IMR-90 (cell line): Measurements from ENCODE around the gene ASTN2. TPM values are rescaled to one million over a fixed set of nuclear protein-coding genes. Genes with fewer than 3 reads are reported as not detected.
A peak's percentile ranks its signal among the peaks of the same experiment; 100 is the strongest.

Experiments
- ATAC-seq: fragments of 200-7000 bp; cut with Tn5 transposase; 2 replicates; pipeline ENCODE4 v1.9.1; 2020; ENCODE audit warnings: low read depth, mild to moderate bottlenecking, moderate library complexity
- BruUV-seq: library from RNA; stranded (reverse); fragments of 400-500 nt; replicated peaks from 2 replicates; lab custom pipeline; 2021; lab: Mats Ljungman, UMichigan
- CTCF ChIA-PET: fragments of 300-600 bp; formaldehyde crosslinking; extraction: SDS; loops from one replicate; lab custom pipeline; 2021; ENCODE audit warnings: antibody characterized with exemption; lab: Yijun Ruan, JAX
- POLR2A ChIA-PET: fragments of 300-600 bp; sonication (Branson Sonifier 250); formaldehyde crosslinking; loops from one replicate; lab custom pipeline; 2022; ENCODE audit warnings: antibody characterized with exemption; ENCODE audit not compliant: unreplicated experiment; lab: Charles Lee
- DNase-seq: peaks from one replicate; pipeline ENCODE4 v3.0.0; 2013
- H2AFZ ChIP-seq: replicated peaks from 2 replicates; pipeline ENCODE3; 2013; ENCODE audit warnings: low read length, mild to moderate bottlenecking; ENCODE audit not compliant: poor library complexity
- H2AK5ac ChIP-seq: 2 replicates; pipeline ENCODE4 v1.6.1; 2013; ENCODE audit warnings: low read depth, low read length, inconsistent platforms
- H2AK9ac ChIP-seq: replicated peaks from 2 replicates; pipeline ENCODE3; 2013; ENCODE audit warnings: mild to moderate bottlenecking, low read depth, low read length, moderate library complexity; ENCODE audit not compliant: poor library complexity
- H2BK120ac ChIP-seq: 2 replicates; pipeline ENCODE4 v1.6.1; 2013; ENCODE audit warnings: low read depth, low read length, inconsistent platforms
- H2BK15ac ChIP-seq: 3 replicates; pipeline ENCODE4 v1.6.1; 2013; ENCODE audit warnings: low read depth, low read length, inconsistent platforms
- H2BK20ac ChIP-seq: 2 replicates; pipeline ENCODE4 v1.6.1; 2013; ENCODE audit warnings: low read depth, mild to moderate bottlenecking, inconsistent platforms, low read length, moderate library complexity
- H2BK5ac ChIP-seq: 2 replicates; pipeline ENCODE4 v1.6.1; 2013; ENCODE audit warnings: mild to moderate bottlenecking, low read depth, low read length, inconsistent platforms; ENCODE audit not compliant: poor library complexity, severe bottlenecking
- H3K14ac ChIP-seq: replicated peaks from 2 replicates; pipeline ENCODE4 v1.6.1; 2013; ENCODE audit warnings: low read depth, low read length, inconsistent platforms
- H3K18ac ChIP-seq: 2 replicates; pipeline ENCODE4 v1.6.1; 2013; ENCODE audit warnings: low read depth, low read length, control low read depth
- H3K23ac ChIP-seq: 2 replicates; pipeline ENCODE4 v1.6.1; 2013; ENCODE audit warnings: low read depth, low read length, inconsistent platforms
- H3K27ac ChIP-seq: 2 replicates; pipeline ENCODE4 v1.5.1; 2013; ENCODE audit warnings: mild to moderate bottlenecking, control low read depth, low read length; ENCODE audit not compliant: insufficient read depth
- H3K27me3 ChIP-seq: 2 replicates; pipeline ENCODE4 v1.6.1; 2013; ENCODE audit warnings: low read length; ENCODE audit not compliant: control insufficient read depth, insufficient read depth
- H3K36me3 ChIP-seq: 2 replicates; pipeline ENCODE4 v1.6.1; 2013; ENCODE audit warnings: low read length, mixed read lengths; ENCODE audit not compliant: control insufficient read depth, insufficient read depth
- H3K4ac ChIP-seq: 2 replicates; pipeline ENCODE4 v1.6.1; 2013; ENCODE audit warnings: low read depth, low read length, inconsistent platforms
- H3K4me1 ChIP-seq: 2 replicates; pipeline ENCODE4 v1.6.1; 2013; ENCODE audit warnings: low read length, mixed read lengths; ENCODE audit not compliant: control insufficient read depth, insufficient read depth
- H3K4me2 ChIP-seq: 2 replicates; pipeline ENCODE4 v1.6.1; 2013; ENCODE audit warnings: low read depth, mild to moderate bottlenecking, control low read depth, low read length, moderate library complexity
- H3K4me3 ChIP-seq: 2 replicates; pipeline ENCODE4 v1.5.1; 2013; ENCODE audit warnings: low read depth, mild to moderate bottlenecking, control low read depth, low read length, moderate library complexity; ENCODE audit not compliant: insufficient read depth
- H3K56ac ChIP-seq: 2 replicates; pipeline ENCODE4 v1.6.1; 2013; ENCODE audit warnings: low read length, inconsistent platforms; ENCODE audit not compliant: insufficient read depth; ENCODE audit errors: extremely low read depth
- H3K79me1 ChIP-seq, 2 experiments: 2 replicates each; pipeline ENCODE4 v1.6.1; 2013; ENCODE audit warnings: low read length in 2 of 2, inconsistent platforms in 1 of 2, low read depth in 1 of 2
- H3K9ac ChIP-seq: 2 replicates; pipeline ENCODE4 v1.6.1; 2013; ENCODE audit warnings: low read depth, low read length, control low read depth
- H3K9me1 ChIP-seq: 2 replicates; pipeline ENCODE4 v1.6.1; 2013; ENCODE audit warnings: low read length, inconsistent platforms; ENCODE audit not compliant: insufficient read depth
- H3K9me3 ChIP-seq: 2 replicates; pipeline ENCODE4 v1.6.1; 2013; ENCODE audit warnings: low read length; ENCODE audit not compliant: control insufficient read depth, insufficient read depth
- H4K20me1 ChIP-seq: 2 replicates; pipeline ENCODE4 v1.6.1; 2013; ENCODE audit warnings: low read length, inconsistent platforms; ENCODE audit not compliant: insufficient read depth
- H4K5ac ChIP-seq: 2 replicates; pipeline ENCODE4 v1.6.1; 2013; ENCODE audit warnings: mild to moderate bottlenecking, low read depth, low read length, control low read depth
- H4K8ac ChIP-seq, 2 experiments: 2 replicates each; pipeline ENCODE4 v1.6.1; 2013; ENCODE audit warnings: low read depth in 2 of 2, low read length in 2 of 2, control low read depth in 1 of 2, inconsistent platforms in 1 of 2
- H4K91ac ChIP-seq: 2 replicates; pipeline ENCODE4 v1.6.1; 2013; ENCODE audit warnings: low read depth, low read length, inconsistent platforms; ENCODE audit not compliant: insufficient read depth
- whole genome bisulfite sequencing, 2 experiments: methylation state at CpG; one replicate each; pipeline versions ENCODE4 v1.1.5 to v1.1.7; 2013; ENCODE audit warnings: missing lambda C conversion rate in 2 of 2; ENCODE audit not compliant: insufficient read length in 1 of 2; ENCODE audit errors: extremely low coverage in 2 of 2; 5-methylcytosine and 5-hydroxymethylcytosine counted together
- dilution Hi-C: fragments of 300-500 bp; cut with HindIII; formaldehyde crosslinking; loops from one replicate; pipeline ENCODE4 v1.14.3; 2018; ENCODE audit warnings: low sequenced_read_pairs; ENCODE audit not compliant: unreplicated experiment
- in situ Hi-C: fragments of 300-500 bp; cut with MboI; formaldehyde crosslinking; loops from 3 replicates; pipeline ENCODE4 v1.14.3; 2019; ENCODE audit warnings: low sequenced_read_pairs, inconsistent platforms, mixed read lengths
- intact Hi-C: fragments of 100-400 bp; cut with micrococcal nuclease; formaldehyde crosslinking; loops from 2 replicates; pipeline ENCODE4 v1.10.0; 2022
- polyA plus RNA-seq, 3 experiments: library from polyadenylated mRNA; depleted of rRNA; stranded (reverse); fragments of >200 nt; gene quantifications; 2 replicates each; pipeline ENCODE4 v1.2.3, GENCODE V29; 2012; ENCODE audit warnings: low replicate concordance in 1 of 3
- total RNA-seq: library from RNA; depleted of rRNA; stranded (reverse); fragments of >200 nt; gene quantifications from 2 replicates; pipeline ENCODE4 v1.2.3, GENCODE V29; 2012
- TF ChIP-seq, protein P1 (sequence below): conservative IDR thresholded peaks from 2 replicates; pipeline ENCODE4 v1.5.1; 2012; ENCODE audit warnings: mild to moderate bottlenecking, low read depth, low read length, improper control_type of control experiment
- TF ChIP-seq, protein P2 (sequence below): fragments of 150-350 bp; IDR thresholded peaks from 2 replicates; pipeline ENCODE4 v1.6.1; 2017; ENCODE audit warnings: mild to moderate bottlenecking, antibody characterized with exemption, low read length, low read depth

Gene ASTN2
- total and polyA plus RNA-seq, 2 of the 4 experiments (the other 2 are of a cell fraction): 3.8 to 6.8 TPM

DNA sequence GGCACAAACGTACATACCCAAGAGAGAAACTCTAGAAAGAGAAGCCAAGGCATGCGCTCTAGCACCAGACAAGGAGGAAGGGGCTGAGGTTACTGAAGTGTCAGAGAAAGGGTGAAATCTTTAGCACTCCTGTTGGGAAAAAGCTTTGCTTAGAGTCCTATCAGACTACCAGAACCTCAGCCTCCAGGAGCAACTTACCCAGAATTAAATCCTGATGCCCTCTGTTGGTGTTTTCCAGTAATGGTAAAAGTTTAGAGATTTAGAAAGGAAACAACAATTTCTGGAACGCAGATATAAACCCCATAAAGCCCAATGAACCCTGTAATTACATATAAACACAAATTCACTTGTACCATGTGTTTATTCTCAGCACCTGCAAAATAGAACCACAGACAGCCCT is 33.2 kb upstream of the ASTN2 start:
- H4K20me1 ChIP-seq: no peaks in the 10 kb centered on the region
- H3K4me2 ChIP-seq: no peak overlapping the region
- no peak overlapping the region for H3K23ac ChIP-seq
- no peak overlapping the region for H4K91ac ChIP-seq
- H3K9ac ChIP-seq: no peak overlapping the region
- no TSS peak for BruUV-seq
- intact Hi-C loops: no loop called here
- no peak overlapping the region for H3K4ac ChIP-seq
- H3K9me3 ChIP-seq: peaks cover 2% of the 10 kb centered on the region; the same call in 1 of the 2 replicates
- H3K4me3 ChIP-seq: no peak overlapping the region
- no peak overlapping the region for H3K27ac ChIP-seq
- no peaks in the 10 kb centered on the region for H3K36me3 ChIP-seq
- WGBS, 2 experiments: no CpG with 5 or more reads among the region's 3 CpGs
- no peak for DNase-seq
- H2AK5ac ChIP-seq: no peak overlapping the region
- no peak overlapping the region for H2AFZ ChIP-seq
- H3K9me1 ChIP-seq: no peaks in the 10 kb centered on the region
- POLR2A ChIA-PET: no interaction called here
- TF ChIP-seq, protein P1, sequence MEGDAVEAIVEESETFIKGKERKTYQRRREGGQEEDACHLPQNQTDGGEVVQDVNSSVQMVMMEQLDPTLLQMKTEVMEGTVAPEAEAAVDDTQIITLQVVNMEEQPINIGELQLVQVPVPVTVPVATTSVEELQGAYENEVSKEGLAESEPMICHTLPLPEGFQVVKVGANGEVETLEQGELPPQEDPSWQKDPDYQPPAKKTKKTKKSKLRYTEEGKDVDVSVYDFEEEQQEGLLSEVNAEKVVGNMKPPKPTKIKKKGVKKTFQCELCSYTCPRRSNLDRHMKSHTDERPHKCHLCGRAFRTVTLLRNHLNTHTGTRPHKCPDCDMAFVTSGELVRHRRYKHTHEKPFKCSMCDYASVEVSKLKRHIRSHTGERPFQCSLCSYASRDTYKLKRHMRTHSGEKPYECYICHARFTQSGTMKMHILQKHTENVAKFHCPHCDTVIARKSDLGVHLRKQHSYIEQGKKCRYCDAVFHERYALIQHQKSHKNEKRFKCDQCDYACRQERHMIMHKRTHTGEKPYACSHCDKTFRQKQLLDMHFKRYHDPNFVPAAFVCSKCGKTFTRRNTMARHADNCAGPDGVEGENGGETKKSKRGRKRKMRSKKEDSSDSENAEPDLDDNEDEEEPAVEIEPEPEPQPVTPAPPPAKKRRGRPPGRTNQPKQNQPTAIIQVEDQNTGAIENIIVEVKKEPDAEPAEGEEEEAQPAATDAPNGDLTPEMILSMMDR: 0 out of 2 replicates have a peak, but pooled peaks have one; percentile 6
- TF ChIP-seq, protein P2, sequence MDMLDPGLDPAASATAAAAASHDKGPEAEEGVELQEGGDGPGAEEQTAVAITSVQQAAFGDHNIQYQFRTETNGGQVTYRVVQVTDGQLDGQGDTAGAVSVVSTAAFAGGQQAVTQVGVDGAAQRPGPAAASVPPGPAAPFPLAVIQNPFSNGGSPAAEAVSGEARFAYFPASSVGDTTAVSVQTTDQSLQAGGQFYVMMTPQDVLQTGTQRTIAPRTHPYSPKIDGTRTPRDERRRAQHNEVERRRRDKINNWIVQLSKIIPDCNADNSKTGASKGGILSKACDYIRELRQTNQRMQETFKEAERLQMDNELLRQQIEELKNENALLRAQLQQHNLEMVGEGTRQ: no peak
- H2AK9ac ChIP-seq: no peak overlapping the region
- in situ Hi-C loops: no loop called here
- H3K27me3 ChIP-seq: no peaks in the 10 kb centered on the region
- no peak overlapping the region for H3K14ac ChIP-seq
- H3K56ac ChIP-seq: no peak overlapping the region
- no peak overlapping the region for H2BK15ac ChIP-seq
- no peak overlapping the region for H2BK120ac ChIP-seq
- no peak overlapping the region for H4K5ac ChIP-seq
- H3K4me1 ChIP-seq: no peaks in the 10 kb centered on the region
- no peak overlapping the region for H2BK5ac ChIP-seq
- no peak overlapping the region for H3K18ac ChIP-seq
- no peak overlapping the region for H2BK20ac ChIP-seq
- dilution Hi-C loops: no loop called here
- H3K79me1 ChIP-seq: no peaks in the 10 kb centered on the region
- CTCF ChIA-PET: no interaction called here
- no peak for ATAC-seq
- H4K8ac ChIP-seq: no peak overlapping the region
